Parathyroid adenoma (tissue), 2 donors: ENCODE measurements around the gene SERTAD4.

ENCODE experiments used
- H2AFZ ChIP-seq: fragments of 300-600 bp; sonication (generic); one replicate; pipeline ENCODE4 v1.7.0; 2017; ENCODE audit warnings: antibody characterized with exemption, mild to moderate bottlenecking
- H3K27ac ChIP-seq: fragments of 300-600 bp; sonication (generic); one replicate; pipeline ENCODE4 v1.7.0; 2017
- H3K27me3 ChIP-seq: fragments of 300-600 bp; sonication (generic); one replicate; pipeline ENCODE4 v1.7.0; 2017; ENCODE audit warnings: low read length; ENCODE audit not compliant: control insufficient read depth, insufficient read depth
- H3K36me3 ChIP-seq: fragments of 300-600 bp; sonication (generic); one replicate; pipeline ENCODE4 v1.7.0; 2017; ENCODE audit warnings: low read length; ENCODE audit not compliant: control insufficient read depth, insufficient read depth
- H3K4me1 ChIP-seq: fragments of 300-600 bp; sonication (generic); one replicate; pipeline ENCODE4 v1.7.0; 2017; ENCODE audit warnings: control low read depth
- H3K4me2 ChIP-seq: fragments of 300-600 bp; sonication (generic); one replicate; pipeline ENCODE4 v1.7.0; 2017; ENCODE audit warnings: low read length
- H3K4me3 ChIP-seq: fragments of 300-600 bp; sonication (generic); one replicate; pipeline ENCODE4 v1.7.0; 2017; ENCODE audit warnings: low read depth, low read length
- H3K79me2 ChIP-seq: fragments of 300-600 bp; sonication (generic); one replicate; pipeline ENCODE4 v1.7.0; 2017; ENCODE audit warnings: control low read depth
- H3K9ac ChIP-seq: fragments of 300-600 bp; sonication (generic); one replicate; pipeline ENCODE4 v1.7.0; 2017; ENCODE audit warnings: mild to moderate bottlenecking
- H3K9me3 ChIP-seq: fragments of 300-600 bp; sonication (generic); one replicate; pipeline ENCODE4 v1.7.0; 2017; ENCODE audit warnings: low read length; ENCODE audit not compliant: control insufficient read depth
- CTCF ChIP-seq: fragments of 300-600 bp; sonication (generic); IDR thresholded peaks from one replicate; pipeline ENCODE4 v1.7.0; 2017; ENCODE audit warnings: antibody characterized with exemption, mild to moderate bottlenecking
- donor health status: primary hyperparathyroidism.

SERTAD4 gene

GRCh38 chr1:210198840-210199239, 33.8 kb upstream of the SERTAD4 start:
- no peak for TF ChIP-seq CTCF
- Histone ChIP-seq H3K27me3 (no peaks in the 10 kb centered on the region), H3K9me3 (no peaks in the 10 kb centered on the region), H3K9ac (no peak overlapping the region), H3K27ac (no peak overlapping the region), H3K4me1 (no peaks in the 10 kb centered on the region), H2AFZ (no peak overlapping the region), H3K4me2 (no peak overlapping the region), H3K79me2 (no peaks in the 10 kb centered on the region), H3K4me3 (no peak overlapping the region), H3K36me3 (no peaks in the 10 kb centered on the region)

GRCh38 chr1:210200124-210200736, 32.4 kb upstream of the SERTAD4 start:
- Histone ChIP-seq H3K27me3 (no peaks in the 10 kb centered on the region), H3K4me1 (no peaks in the 10 kb centered on the region), H3K79me2 (no peaks in the 10 kb centered on the region), H3K27ac (no peak overlapping the region), H3K4me2 (no peak overlapping the region), H3K36me3 (no peaks in the 10 kb centered on the region), H2AFZ (no peak overlapping the region), H3K9ac (no peak overlapping the region), H3K9me3 (no peaks in the 10 kb centered on the region), H3K4me3 (no peak overlapping the region)
- peak; percentile 28 for TF ChIP-seq CTCF

GRCh38 chr1:210201681-210202080, 30.9 kb upstream of the SERTAD4 start:
- no peak overlapping the region for H3K9ac ChIP-seq
- H3K4me2 ChIP-seq, result no peak overlapping the region
- no peak overlapping the region for H3K4me3 ChIP-seq
- no peaks in the 10 kb centered on the region for H3K9me3 ChIP-seq
- no peaks in the 10 kb centered on the region for H3K36me3 ChIP-seq
- no peaks in the 10 kb centered on the region for H3K27me3 ChIP-seq
- no peak overlapping the region for H2AFZ ChIP-seq
- no peaks in the 10 kb centered on the region for H3K4me1 ChIP-seq
- TF ChIP-seq CTCF, result no peak
- no peaks in the 10 kb centered on the region for H3K79me2 ChIP-seq
- H3K27ac ChIP-seq, result no peak overlapping the region

- no peaks in the 10 kb centered on the region for H3K36me3 ChIP-seq
- no peak for TF ChIP-seq CTCF
- no peak overlapping the region for H3K4me3 ChIP-seq
- H3K9ac ChIP-seq, result no peak overlapping the region
- H3K27me3 ChIP-seq, result no peaks in the 10 kb centered on the region
- no peak overlapping the region for H3K27ac ChIP-seq
- H3K79me2 ChIP-seq, result no peaks in the 10 kb centered on the region
- no peaks in the 10 kb centered on the region for H3K9me3 ChIP-seq
- H2AFZ ChIP-seq, result no peak overlapping the region
- H3K4me1 ChIP-seq, result no peaks in the 10 kb centered on the region
- no peak overlapping the region for H3K4me2 ChIP-seq
Observed at GRCh38 chr1:210207597-210208450, 24.8 kb upstream of the SERTAD4 start.
